Loucy (cell line): ENCODE data around the gene ADGRL3.
"Not testable (repeated sequence)": the region's sequence is repeated elsewhere in the genome, so short reads cannot be mapped to it uniquely, and the experiment has no call there.

Experiments used
- H2AFZ ChIP-seq: fragments of 200-600 bp; sonication (generic); 2 replicates; pipeline ENCODE4 v1.6.0; 2016; ENCODE audit warnings: antibody characterized with exemption, mild to moderate bottlenecking, low read length, moderate library complexity
- H3F3A ChIP-seq: fragments of 200-600 bp; 2 replicates; pipeline ENCODE4 v1.6.0; 2016; ENCODE audit warnings: antibody characterized with exemption, low read depth, mild to moderate bottlenecking
- H3K27me3 ChIP-seq: fragments of 200-600 bp; sonication (generic); 2 replicates; pipeline ENCODE4 v1.6.1; 2014; ENCODE audit warnings: low read length, mild to moderate bottlenecking; ENCODE audit not compliant: insufficient read depth, poor library complexity, severe bottlenecking
- H3K36me3 ChIP-seq: fragments of 200-600 bp; sonication (generic); 2 replicates; pipeline ENCODE4 v1.6.1; 2016; ENCODE audit warnings: low read length; ENCODE audit not compliant: insufficient read depth
- H3K4me1 ChIP-seq: fragments of 200-600 bp; sonication (generic); 2 replicates; pipeline ENCODE4 v1.5.1; 2014; ENCODE audit warnings: low read length, mild to moderate bottlenecking; ENCODE audit not compliant: insufficient read depth, poor library complexity, severe bottlenecking
- H3K4me2 ChIP-seq: fragments of 200-600 bp; sonication (generic); 2 replicates; pipeline ENCODE4 v1.6.0; 2014; ENCODE audit warnings: antibody characterized with exemption, low read length, low read depth, mild to moderate bottlenecking; ENCODE audit not compliant: poor library complexity, severe bottlenecking
- H3K4me3 ChIP-seq: fragments of 200-600 bp; sonication (generic); 2 replicates; pipeline ENCODE4 v1.5.1; 2014; ENCODE audit warnings: low read length, mild to moderate bottlenecking, mixed read lengths; ENCODE audit not compliant: poor library complexity, severe bottlenecking
- H3K79me2 ChIP-seq: fragments of 200-600 bp; sonication (generic); 2 replicates; pipeline ENCODE4 v1.6.1; 2014; ENCODE audit warnings: low read length; ENCODE audit not compliant: insufficient read depth
- H3K9ac ChIP-seq: fragments of 200-600 bp; sonication (generic); 2 replicates; pipeline ENCODE4 v1.6.0; 2014; ENCODE audit warnings: mild to moderate bottlenecking, low read depth, low read length, moderate library complexity; ENCODE audit not compliant: poor library complexity, severe bottlenecking
- H3K9me2 ChIP-seq: fragments of 200-600 bp; sonication (generic); replicated peaks from 2 replicates; pipeline ENCODE4 v1.6.1; 2016; ENCODE audit warnings: low read depth, low read length, mixed read lengths
- H3K9me3 ChIP-seq: fragments of 200-600 bp; sonication (generic); 2 replicates; pipeline ENCODE4 v1.6.1; 2014; ENCODE audit warnings: mild to moderate bottlenecking, antibody characterized with exemption, low read length, low read depth; ENCODE audit not compliant: insufficient read depth
- H4K20me1 ChIP-seq: fragments of 200-600 bp; sonication (generic); 2 replicates; pipeline ENCODE4 v1.6.0; 2014; ENCODE audit warnings: antibody characterized with exemption, low read length, mild to moderate bottlenecking; ENCODE audit not compliant: insufficient read depth, poor library complexity, severe bottlenecking
- CTCF ChIP-seq: fragments of 200-600 bp; sonication (generic); conservative IDR thresholded peaks from 2 replicates; pipeline ENCODE4 v1.5.1; 2014; ENCODE audit warnings: mild to moderate bottlenecking, antibody characterized with exemption, low read length
- EZH2phosphoT487 ChIP-seq: fragments of 200-600 bp; IDR thresholded peaks from 2 replicates; pipeline ENCODE4 v1.6.1; 2018; ENCODE audit warnings: antibody characterized with exemption, mild to moderate bottlenecking, moderate library complexity, borderline replicate concordance

The ADGRL3 gene

GRCh38 chr4:61841714-61842113 is 641.6 kb downstream of the ADGRL3 start:
- H3K36me3 ChIP-seq: no peaks in the 10 kb centered on the region
- no peaks in the 10 kb centered on the region for H3K27me3 ChIP-seq
- H4K20me1 ChIP-seq: no peaks in the 10 kb centered on the region
- no peak for TF ChIP-seq EZH2phosphoT487
- TF ChIP-seq CTCF: no peak
- H3K4me1 ChIP-seq: peaks cover 10% of the 10 kb centered on the region
- H3K9me3 ChIP-seq: no peaks in the 10 kb centered on the region
- no peaks in the 10 kb centered on the region for H3K79me2 ChIP-seq
- no peaks in the 10 kb centered on the region for H3K9me2 ChIP-seq
- H3K4me3 ChIP-seq: no peak overlapping the region
- H2AFZ ChIP-seq: no peak overlapping the region
- H3K4me2 ChIP-seq: no peak overlapping the region
- no peaks in the 10 kb centered on the region for H3F3A ChIP-seq
- H3K9ac ChIP-seq: no peak overlapping the region

GRCh38 chr4:61851126-61851525 is 651.0 kb downstream of the ADGRL3 start:
- no peaks in the 10 kb centered on the region for H4K20me1 ChIP-seq
- no peak overlapping the region for H3K9ac ChIP-seq
- H3K4me3 ChIP-seq: no peak overlapping the region
- H3F3A ChIP-seq: no peaks in the 10 kb centered on the region
- no peaks in the 10 kb centered on the region for H3K36me3 ChIP-seq
- TF ChIP-seq CTCF (no peak), EZH2phosphoT487 (no peak)
- H3K4me1 ChIP-seq: no peaks in the 10 kb centered on the region
- no peaks in the 10 kb centered on the region for H3K79me2 ChIP-seq
- H2AFZ ChIP-seq: no peak overlapping the region
- H3K9me2 ChIP-seq: no peaks in the 10 kb centered on the region
- no peak overlapping the region for H3K4me2 ChIP-seq
- H3K9me3 ChIP-seq: no peaks in the 10 kb centered on the region
- H3K27me3 ChIP-seq: no peaks in the 10 kb centered on the region

GRCh38 chr4:61852105-61852504 is 652.0 kb downstream of the ADGRL3 start:
- H3K36me3 ChIP-seq, H3K79me2 ChIP-seq, H3F3A ChIP-seq, H2AFZ ChIP-seq, H3K9me2 ChIP-seq, H3K9me3 ChIP-seq, H4K20me1 ChIP-seq, H3K4me2 ChIP-seq, H3K4me3 ChIP-seq, H3K27me3 ChIP-seq, H3K4me1 ChIP-seq, H3K9ac ChIP-seq: not testable (repeated sequence)

GRCh38 chr4:61853041-61853440 is 652.9 kb downstream of the ADGRL3 start:
- no peak overlapping the region for H2AFZ ChIP-seq
- H3K36me3 ChIP-seq: no peaks in the 10 kb centered on the region
- no peak overlapping the region for H3K4me2 ChIP-seq
- TF ChIP-seq CTCF (no peak), EZH2phosphoT487 (no peak)
- no peaks in the 10 kb centered on the region for H3K4me1 ChIP-seq
- no peaks in the 10 kb centered on the region for H3K9me2 ChIP-seq
- no peaks in the 10 kb centered on the region for H3K79me2 ChIP-seq
- no peak overlapping the region for H3K9ac ChIP-seq
- H3F3A ChIP-seq: no peaks in the 10 kb centered on the region
- no peaks in the 10 kb centered on the region for H3K27me3 ChIP-seq
- H4K20me1 ChIP-seq: no peaks in the 10 kb centered on the region
- H3K9me3 ChIP-seq: no peaks in the 10 kb centered on the region
- no peak overlapping the region for H3K4me3 ChIP-seq
